Caco-2 (cell line): ENCODE results near the gene AFMID. TPM values are rescaled to one million over a fixed set of nuclear protein-coding genes. Genes with fewer than 3 reads are reported as not detected.

Experiments
- BruUV-seq: library from RNA; stranded (reverse); fragments of 400-500 nt; replicated peaks from 2 replicates; lab custom pipeline; 2021; lab: Mats Ljungman, UMichigan
- CTCF ChIA-PET: fragments of 300-600 bp; sonication (Branson Sonifier 250); formaldehyde crosslinking; loops from one replicate; lab custom pipeline; 2022; ENCODE audit warnings: antibody characterized with exemption; lab: Charles Lee
- POLR2A ChIA-PET: fragments of 300-600 bp; sonication (Branson Sonifier 250); formaldehyde crosslinking; loops from one replicate; lab custom pipeline; 2022; ENCODE audit warnings: antibody characterized with exemption; lab: Charles Lee
- DNase-seq, 2 experiments: peaks; one replicate each; pipeline versions ENCODE4 v3.0.0 to v3.0.0-alpha.2; 2020 to 2022
- H3K27me3 ChIP-seq: replicated peaks from 2 replicates; pipeline ENCODE4 v1.6.0; 2011; ENCODE audit warnings: low read length; ENCODE audit not compliant: control insufficient read depth, insufficient read depth
- H3K36me3 ChIP-seq: 2 replicates; pipeline ENCODE4 v1.5.1; 2011; ENCODE audit warnings: low read length; ENCODE audit not compliant: control insufficient read depth, insufficient read depth
- H3K4me1 ChIP-seq: fragments of 250-450 bp; sonication (Bioruptor Pico); 2 replicates; pipeline ENCODE4 v1.5.1; 2020; ENCODE audit warnings: mild to moderate bottlenecking
- H3K4me3 ChIP-seq: 2 replicates; pipeline ENCODE4 v1.5.1; 2011; ENCODE audit warnings: low read depth, mild to moderate bottlenecking, control low read depth, low read length
- H3K9me3 ChIP-seq: fragments of 250-450 bp; sonication (Bioruptor Pico); 2 replicates; pipeline ENCODE4 v1.5.1; 2020; ENCODE audit warnings: mild to moderate bottlenecking, moderate library complexity
- H3K27ac Mint-ChIP-seq: one replicate; pipeline ENCODE4 v1.8.0; 2022; ENCODE audit warnings: mixed read lengths; ENCODE audit not compliant: unreplicated experiment
- H3K27me3 Mint-ChIP-seq: one replicate; pipeline ENCODE4 v1.8.0; 2022; ENCODE audit warnings: mixed read lengths; ENCODE audit not compliant: insufficient read depth, unreplicated experiment
- H3K36me3 Mint-ChIP-seq: one replicate; pipeline ENCODE4 v1.8.0; 2022; ENCODE audit warnings: mild to moderate bottlenecking, mixed read lengths; ENCODE audit not compliant: insufficient read depth, unreplicated experiment
- H3K4me1 Mint-ChIP-seq: one replicate; pipeline ENCODE4 v1.8.0; 2022; ENCODE audit warnings: low read depth, mixed read lengths; ENCODE audit not compliant: unreplicated experiment
- H3K4me3 Mint-ChIP-seq: one replicate; pipeline ENCODE4 v1.8.0; 2022; ENCODE audit warnings: mild to moderate bottlenecking, moderate library complexity, mixed read lengths; ENCODE audit not compliant: unreplicated experiment
- H3K9me3 Mint-ChIP-seq: one replicate; pipeline ENCODE4 v1.8.0; 2022; ENCODE audit warnings: mixed read lengths; ENCODE audit not compliant: unreplicated experiment
- intact Hi-C: fragments of 100-400 bp; cut with micrococcal nuclease; formaldehyde crosslinking; loops from one replicate; pipeline ENCODE4 v1.10.0; 2022; ENCODE audit not compliant: unreplicated experiment
- total RNA-seq: library from RNA; stranded (reverse); gene quantifications from 2 replicates; pipeline ENCODE4 v1.2.3, GENCODE V29; 2022
- TF ChIP-seq, protein P1 (sequence below), 2 experiments: fragments of 200-600 bp in 1 of 2; IDR thresholded peaks; 1 replicate in 1 of 2; 2 replicates in 1 of 2; pipeline versions ENCODE4 v1.5.1 to v1.8.0; 2011 to 2022; ENCODE audit warnings: antibody characterized with exemption in 1 of 2, control low read depth in 1 of 2, inconsistent platforms in 1 of 2, low read depth in 1 of 2, low read length in 1 of 2, mild to moderate bottlenecking in 1 of 2, moderate library complexity in 1 of 2; ENCODE audit not compliant: insufficient read depth in 1 of 2, severe bottlenecking in 1 of 2, unreplicated experiment in 1 of 2

Gene AFMID
- total RNA-seq, 1 experiment from 2014 or later, result 83.0 TPM

- Histone ChIP-seq H3K36me3 (no peaks in the 10 kb centered on the region), H3K4me1 (peaks cover 31% of the 10 kb centered on the region), H3K9me3 (no peaks in the 10 kb centered on the region), H3K27me3 (no peaks in the 10 kb centered on the region), H3K4me3 (no peak overlapping the region)
- Mint-ChIP-seq H3K27ac (peak overlapping the region; percentile 23), H3K9me3 (no peaks in the 10 kb centered on the region), H3K36me3 (no peaks in the 10 kb centered on the region), H3K27me3 (no peaks in the 10 kb centered on the region), H3K4me3 (no peak overlapping the region), H3K4me1 (peaks cover 28% of the 10 kb centered on the region)
- ChIA-PET POLR2A (interaction anchor here (0.8 kb wide), 1 partner anchor 298 kb away, joined by 3 read pairs; the partner anchor contains the start of gene TNRC6C), CTCF (interaction anchor here (0.5 kb wide), 1 partner anchor 163 kb away, joined by 3 read pairs; no protein-coding TSS in a partner anchor)
- TF ChIP-seq, protein P1, sequence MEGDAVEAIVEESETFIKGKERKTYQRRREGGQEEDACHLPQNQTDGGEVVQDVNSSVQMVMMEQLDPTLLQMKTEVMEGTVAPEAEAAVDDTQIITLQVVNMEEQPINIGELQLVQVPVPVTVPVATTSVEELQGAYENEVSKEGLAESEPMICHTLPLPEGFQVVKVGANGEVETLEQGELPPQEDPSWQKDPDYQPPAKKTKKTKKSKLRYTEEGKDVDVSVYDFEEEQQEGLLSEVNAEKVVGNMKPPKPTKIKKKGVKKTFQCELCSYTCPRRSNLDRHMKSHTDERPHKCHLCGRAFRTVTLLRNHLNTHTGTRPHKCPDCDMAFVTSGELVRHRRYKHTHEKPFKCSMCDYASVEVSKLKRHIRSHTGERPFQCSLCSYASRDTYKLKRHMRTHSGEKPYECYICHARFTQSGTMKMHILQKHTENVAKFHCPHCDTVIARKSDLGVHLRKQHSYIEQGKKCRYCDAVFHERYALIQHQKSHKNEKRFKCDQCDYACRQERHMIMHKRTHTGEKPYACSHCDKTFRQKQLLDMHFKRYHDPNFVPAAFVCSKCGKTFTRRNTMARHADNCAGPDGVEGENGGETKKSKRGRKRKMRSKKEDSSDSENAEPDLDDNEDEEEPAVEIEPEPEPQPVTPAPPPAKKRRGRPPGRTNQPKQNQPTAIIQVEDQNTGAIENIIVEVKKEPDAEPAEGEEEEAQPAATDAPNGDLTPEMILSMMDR (IDR thresholded peaks at IDR 0.05; ENCODE audit: insufficient read depth in 1 of 2, low read depth in 1 of 2, low read length in 1 of 2, severe bottlenecking in 1 of 2, unreplicated experiment in 1 of 2), result no peak
- intact Hi-C loops, result no loop called here
- DNase-seq, result no peak
- no TSS peak for BruUV-seq
Observed at GRCh38 chr17:78256707-78257591, 69.8 kb downstream of the AFMID start.

Other genes with a start within 250 kb of the AFMID start
- 17.9 and 19.5 TPM in 2 replicates for gene TNRC6C, start 228.7 kb upstream of the AFMID start, total RNA-seq
- gene TMC6, start 58.6 kb upstream of the AFMID start, total RNA-seq, result 77.7 and 84.7 TPM in 2 replicates
- not detected in 2 replicates for gene TMC8, start 56.6 kb upstream of the AFMID start, total RNA-seq
- not detected in 2 replicates for gene C17orf99, start 41.0 kb upstream of the AFMID start, total RNA-seq
- gene SYNGR2, start 18.8 kb upstream of the AFMID start, total RNA-seq, result 169 and 193 TPM in 2 replicates
- 171 and 190 TPM in 2 replicates for gene TK1, start 310 bp upstream of the AFMID start, total RNA-seq
- 82.0 and 88.8 TPM in 2 replicates for gene BIRC5, start 26.9 kb downstream of the AFMID start, total RNA-seq
- gene TMEM235, start 44.3 kb downstream of the AFMID start, total RNA-seq, result not detected in 2 replicates
- 11.3 and 12.8 TPM in 2 replicates for gene SOCS3, start 172.7 kb downstream of the AFMID start, total RNA-seq
- 54.1 and 55.2 TPM in 2 replicates for gene PGS1, start 191.3 kb downstream of the AFMID start, total RNA-seq